ENCODE measurements around the gene NEFH.

NEFH gene

GRCh38 chr22:29464581-29464980 lies 15.4 kb upstream of the NEFH start:
- Histone ChIP-seq H3K27me3 (ENCODE audit: insufficient read depth, low read length) (peaks cover 9% of the 10 kb centered on the region), H3K9me3 (ENCODE audit: insufficient read depth, low read depth, low read length) (no peaks in the 10 kb centered on the region), H3K27ac (ENCODE audit: low read depth, low read length) (no peak overlapping the region), H3K9ac (ENCODE audit: low read depth, low read length) (no peak overlapping the region), H3K4me3 (ENCODE audit: low read length) (no peak overlapping the region), H3K36me3 (ENCODE audit: insufficient read depth, low read length) (no peaks in the 10 kb centered on the region), H3K4me1 (ENCODE audit: insufficient read depth, low read length) (no peaks in the 10 kb centered on the region)
- 88% methylated on average over 7 of the region's 7 CpGs for WGBS

DNA sequence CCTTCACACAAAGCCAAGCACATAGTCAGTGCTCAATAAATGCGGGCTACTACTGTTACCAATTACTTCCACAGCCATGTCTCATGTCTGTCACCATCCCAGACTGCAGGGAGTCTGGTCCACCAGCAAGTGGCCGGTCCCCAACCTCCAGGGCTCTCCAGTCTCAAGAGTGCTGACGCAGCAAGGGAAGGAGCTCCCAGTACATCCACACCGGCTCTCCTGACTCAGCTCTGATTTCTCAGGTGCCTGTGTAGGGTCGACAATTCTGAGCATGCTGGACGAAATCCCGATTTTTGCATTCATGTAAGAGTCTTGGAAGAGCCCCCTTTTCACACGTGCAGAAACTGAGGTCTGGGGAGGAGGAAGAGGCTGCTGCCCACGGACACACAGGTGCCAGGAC lies 10.3 kb upstream of the NEFH start:
- H3K36me3 ChIP-seq (ENCODE audit: insufficient read depth, low read length), result no peaks in the 10 kb centered on the region
- WGBS, result 41% methylated on average over 9 of the region's 9 CpGs
- no peak overlapping the region for H3K27ac ChIP-seq (ENCODE audit: low read depth, low read length)
- no peaks in the 10 kb centered on the region for H3K4me1 ChIP-seq (ENCODE audit: insufficient read depth, low read length)
- H3K9me3 ChIP-seq (ENCODE audit: insufficient read depth, low read depth, low read length), result no peaks in the 10 kb centered on the region
- peaks cover 13% of the 10 kb centered on the region for H3K27me3 ChIP-seq (ENCODE audit: insufficient read depth, low read length)
- no peak overlapping the region for H3K9ac ChIP-seq (ENCODE audit: low read depth, low read length)
- H3K4me3 ChIP-seq (ENCODE audit: low read length), result peak overlapping the region; percentile 67

DNA sequence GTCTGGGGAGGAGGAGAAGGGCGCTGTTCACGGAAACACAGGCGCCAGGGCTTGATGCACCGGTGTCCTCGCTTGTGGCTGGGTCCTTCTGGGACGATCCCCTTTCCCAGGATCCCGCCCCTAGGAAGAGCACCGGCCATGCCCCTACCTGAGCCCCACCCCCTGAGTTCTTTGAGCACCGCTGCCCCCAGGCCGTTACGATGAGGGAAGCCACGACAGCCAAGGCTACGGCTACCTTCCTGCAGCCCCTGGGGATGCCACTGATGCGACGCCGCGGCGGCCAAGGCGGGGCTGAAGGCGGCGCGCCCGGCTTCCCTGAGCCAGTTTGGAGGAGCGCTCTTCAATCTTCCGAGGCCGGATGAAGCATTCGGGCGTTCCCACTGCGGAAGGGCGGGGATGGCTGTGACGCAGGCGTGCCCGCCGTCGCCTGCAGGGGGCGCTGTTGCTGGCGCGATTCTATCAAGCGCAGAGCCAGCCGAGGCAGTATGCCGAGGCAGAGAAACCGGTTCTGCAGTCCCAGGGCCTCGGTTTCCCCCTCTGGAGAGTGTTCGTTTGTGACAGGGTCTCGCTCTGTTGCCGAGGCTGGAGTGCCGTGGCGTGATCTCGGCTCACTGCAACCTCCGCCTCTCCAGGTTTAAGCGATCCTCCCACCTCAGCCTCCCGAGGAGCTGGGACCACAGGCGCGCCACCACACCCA lies 9.7 kb upstream of the NEFH start:
- Histone ChIP-seq H3K36me3 (ENCODE audit: insufficient read depth, low read length) (no peaks in the 10 kb centered on the region), H3K4me3 (ENCODE audit: low read length) (peak overlapping the region; percentile 67), H3K9me3 (ENCODE audit: insufficient read depth, low read depth, low read length) (no peaks in the 10 kb centered on the region), H3K27ac (ENCODE audit: low read depth, low read length) (no peak overlapping the region), H3K27me3 (ENCODE audit: insufficient read depth, low read length) (peaks cover 13% of the 10 kb centered on the region), H3K9ac (ENCODE audit: low read depth, low read length) (no peak overlapping the region), H3K4me1 (ENCODE audit: insufficient read depth, low read length) (no peaks in the 10 kb centered on the region)
- 12% methylated on average over 52 of the region's 54 CpGs for WGBS

DNA sequence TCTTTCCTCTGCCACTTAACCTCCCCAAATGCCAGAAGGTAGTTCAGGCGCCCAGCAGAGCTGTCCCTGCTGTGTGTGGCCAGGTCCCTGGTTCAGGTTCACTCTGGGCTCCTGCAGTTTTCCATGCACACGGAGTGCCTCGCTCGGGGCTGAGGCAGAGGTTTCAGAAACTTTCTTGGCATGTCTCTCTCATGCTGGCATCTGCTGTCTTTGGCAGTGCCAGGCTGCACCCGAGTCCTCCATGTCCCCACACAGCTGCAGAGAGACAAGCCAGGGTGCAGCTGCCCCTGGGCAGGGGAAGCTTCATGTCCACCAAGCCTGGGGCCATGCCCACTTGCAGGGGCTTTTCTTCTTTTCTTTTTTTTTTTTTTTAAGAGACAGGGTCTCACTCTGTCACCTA lies 7.0 kb upstream of the NEFH start:
- no peaks in the 10 kb centered on the region for H3K9me3 ChIP-seq (ENCODE audit: insufficient read depth, low read depth, low read length)
- 84% methylated on average over 5 of the region's 5 CpGs for WGBS
- no peak overlapping the region for H3K27ac ChIP-seq (ENCODE audit: low read depth, low read length)
- H3K4me3 ChIP-seq (ENCODE audit: low read length), result no peak overlapping the region
- peaks cover 8% of the 10 kb centered on the region for H3K4me1 ChIP-seq (ENCODE audit: insufficient read depth, low read length)
- no peak overlapping the region for H3K9ac ChIP-seq (ENCODE audit: low read depth, low read length)
- peaks cover 27% of the 10 kb centered on the region for H3K27me3 ChIP-seq (ENCODE audit: insufficient read depth, low read length)
- no peaks in the 10 kb centered on the region for H3K36me3 ChIP-seq (ENCODE audit: insufficient read depth, low read length)

GRCh38 chr22:29475550-29475949 lies 4.5 kb upstream of the NEFH start:
- no peak overlapping the region for H3K9ac ChIP-seq (ENCODE audit: low read depth, low read length)
- WGBS, result 87% methylated on average over 8 of the region's 8 CpGs
- H3K27ac ChIP-seq (ENCODE audit: low read depth, low read length), result no peak overlapping the region
- peaks cover 40% of the 10 kb centered on the region for H3K27me3 ChIP-seq (ENCODE audit: insufficient read depth, low read length)
- no peaks in the 10 kb centered on the region for H3K36me3 ChIP-seq (ENCODE audit: insufficient read depth, low read length)
- H3K9me3 ChIP-seq (ENCODE audit: insufficient read depth, low read depth, low read length), result peaks cover 4% of the 10 kb centered on the region; the same call in 1 of the 2 replicates
- H3K4me3 ChIP-seq (ENCODE audit: low read length), result no peak overlapping the region
- peaks cover 12% of the 10 kb centered on the region for H3K4me1 ChIP-seq (ENCODE audit: insufficient read depth, low read length)

DNA sequence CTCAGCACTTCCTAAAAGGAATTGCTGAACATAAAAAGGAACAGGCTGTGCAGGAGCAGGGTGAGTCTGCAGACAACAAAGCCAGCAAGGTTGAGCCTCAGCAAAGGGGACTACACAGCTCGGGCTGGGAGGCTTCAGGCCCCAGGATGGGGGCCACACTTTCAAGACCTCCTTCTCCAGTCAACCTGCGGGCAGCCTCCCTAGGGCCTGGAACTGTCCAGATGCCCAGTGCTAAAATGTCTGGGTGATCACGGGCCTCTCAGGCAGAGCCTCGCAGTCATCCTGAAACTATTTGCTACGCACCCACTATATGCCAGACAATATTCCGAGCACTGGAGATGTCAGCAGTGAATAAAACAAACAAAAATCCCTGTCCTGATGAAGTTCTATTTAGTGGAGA lies 3.9 kb upstream of the NEFH start:
- H3K9ac ChIP-seq (ENCODE audit: low read depth, low read length), result no peak overlapping the region
- H3K27me3 ChIP-seq (ENCODE audit: insufficient read depth, low read length), result peaks cover 45% of the 10 kb centered on the region
- WGBS, result 70% methylated on average over 6 of the region's 6 CpGs
- H3K4me1 ChIP-seq (ENCODE audit: insufficient read depth, low read length), result peaks cover 13% of the 10 kb centered on the region
- no peaks in the 10 kb centered on the region for H3K36me3 ChIP-seq (ENCODE audit: insufficient read depth, low read length)
- no peak overlapping the region for H3K27ac ChIP-seq (ENCODE audit: low read depth, low read length)
- H3K4me3 ChIP-seq (ENCODE audit: low read length), result no peak overlapping the region
- peaks cover 4% of the 10 kb centered on the region; the same call in 1 of the 2 replicates for H3K9me3 ChIP-seq (ENCODE audit: insufficient read depth, low read depth, low read length)

DNA sequence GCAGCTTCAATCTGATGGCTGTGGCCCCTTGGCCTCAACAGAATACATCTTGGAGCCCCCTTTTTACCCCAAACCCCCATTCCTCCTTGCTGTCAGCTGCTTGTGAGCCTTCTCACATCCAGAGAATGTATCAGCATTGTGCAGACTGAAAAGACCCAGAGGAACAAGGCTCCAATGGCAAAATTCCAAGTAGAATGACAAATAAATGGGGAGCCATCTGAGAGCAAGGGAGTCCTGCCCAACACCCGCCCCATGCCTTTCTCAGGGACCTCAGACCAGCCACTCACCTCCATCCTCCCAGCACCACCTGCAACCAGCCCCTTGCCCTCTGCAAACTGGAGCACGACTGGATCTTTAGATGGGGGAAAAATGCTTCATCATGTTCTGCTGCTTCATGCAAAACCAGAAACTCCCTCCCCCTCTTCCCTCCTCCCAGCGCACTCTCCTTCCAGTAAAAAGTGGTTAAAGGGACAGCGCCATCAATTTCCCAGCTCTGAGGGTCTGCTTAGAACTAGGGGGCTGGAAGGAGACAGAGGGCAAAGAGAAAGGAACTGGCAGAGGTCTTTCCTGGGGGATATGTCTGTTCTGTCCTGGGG lies 2.2 kb upstream of the NEFH start:
- 32% methylated on average over 2 of the region's 4 CpGs for WGBS
- Histone ChIP-seq H3K9ac (ENCODE audit: low read depth, low read length) (no peak overlapping the region), H3K4me3 (ENCODE audit: low read length) (peak overlapping the region; percentile 39), H3K9me3 (ENCODE audit: insufficient read depth, low read depth, low read length) (peaks cover 4% of the 10 kb centered on the region; the same call in 1 of the 2 replicates), H3K27ac (ENCODE audit: low read depth, low read length) (no peak overlapping the region), H3K4me1 (ENCODE audit: insufficient read depth, low read length) (peaks cover 25% of the 10 kb centered on the region), H3K27me3 (ENCODE audit: insufficient read depth, low read length) (peaks cover 61% of the 10 kb centered on the region), H3K36me3 (ENCODE audit: insufficient read depth, low read length) (no peaks in the 10 kb centered on the region)

DNA sequence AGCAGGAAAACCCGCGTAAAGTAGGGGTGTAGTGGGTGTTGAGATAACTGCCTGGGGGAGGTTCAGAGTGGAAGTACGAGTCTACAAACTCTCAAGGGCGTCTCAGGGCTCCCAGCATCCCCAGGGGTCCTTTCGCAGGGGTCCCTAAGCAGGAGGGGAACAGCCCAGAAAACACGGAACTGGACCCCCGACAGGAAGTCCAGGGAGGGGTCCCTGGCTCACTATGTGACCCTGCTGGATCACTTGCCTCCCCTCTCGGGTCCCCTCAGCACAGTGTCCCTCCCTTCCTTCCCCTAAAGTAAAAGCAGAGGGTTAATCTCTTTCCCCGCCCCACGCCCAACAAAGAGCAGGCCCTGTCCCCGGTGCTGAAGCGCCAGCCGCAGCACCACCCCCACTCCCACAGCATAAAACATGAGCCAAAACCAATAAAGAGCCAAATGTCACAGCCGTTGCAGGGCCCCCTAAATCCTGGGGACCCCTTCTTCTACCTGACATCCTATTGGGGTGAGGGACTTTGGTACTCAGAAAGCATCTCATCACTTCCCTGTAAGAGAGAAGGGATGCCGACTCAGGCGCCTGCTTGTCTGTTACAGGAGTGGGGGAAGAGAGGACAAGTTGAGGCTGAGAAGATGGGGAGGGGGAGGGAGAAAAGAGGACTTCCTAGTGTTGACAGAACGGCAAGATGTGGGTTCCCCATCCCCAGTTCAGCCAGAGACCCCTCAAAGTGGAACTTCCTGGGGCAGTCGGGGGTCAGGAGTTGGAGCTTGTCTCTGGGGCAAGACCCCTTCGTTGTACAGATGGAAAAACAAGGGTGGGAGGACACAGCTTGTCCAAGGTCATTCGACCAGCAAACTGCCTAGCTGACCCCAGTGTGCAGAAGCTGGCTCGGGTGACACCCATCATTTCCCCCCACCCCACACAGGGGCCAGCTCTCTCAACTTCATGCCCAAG lies 1.4 kb upstream of the NEFH start:
- Histone ChIP-seq H3K36me3 (ENCODE audit: insufficient read depth, low read length) (no peaks in the 10 kb centered on the region), H3K9me3 (ENCODE audit: insufficient read depth, low read depth, low read length) (peaks cover 4% of the 10 kb centered on the region; the same call in 1 of the 2 replicates), H3K27me3 (ENCODE audit: insufficient read depth, low read length) (peaks cover 61% of the 10 kb centered on the region), H3K4me1 (ENCODE audit: insufficient read depth, low read length) (peaks cover 25% of the 10 kb centered on the region), H3K27ac (ENCODE audit: low read depth, low read length) (no peak overlapping the region), H3K9ac (ENCODE audit: low read depth, low read length) (no peak overlapping the region), H3K4me3 (ENCODE audit: low read length) (peak overlapping the region; percentile 53)
- 9% methylated on average over 20 of the region's 21 CpGs for WGBS

DNA sequence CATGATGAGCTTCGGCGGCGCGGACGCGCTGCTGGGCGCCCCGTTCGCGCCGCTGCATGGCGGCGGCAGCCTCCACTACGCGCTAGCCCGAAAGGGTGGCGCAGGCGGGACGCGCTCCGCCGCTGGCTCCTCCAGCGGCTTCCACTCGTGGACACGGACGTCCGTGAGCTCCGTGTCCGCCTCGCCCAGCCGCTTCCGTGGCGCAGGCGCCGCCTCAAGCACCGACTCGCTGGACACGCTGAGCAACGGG lies 169 bp downstream of the NEFH start:
- Histone ChIP-seq H3K9ac (ENCODE audit: low read depth, low read length) (peak overlapping the region; percentile 37; the same call in 1 of the 2 replicates), H3K27ac (ENCODE audit: low read depth, low read length) (no peak overlapping the region), H3K36me3 (ENCODE audit: insufficient read depth, low read length) (peaks cover 9% of the 10 kb centered on the region; the same call in 1 of the 2 replicates), H3K4me1 (ENCODE audit: insufficient read depth, low read length) (peaks cover 25% of the 10 kb centered on the region), H3K4me3 (ENCODE audit: low read length) (peak overlapping the region; percentile 53), H3K9me3 (ENCODE audit: insufficient read depth, low read depth, low read length) (peaks cover 4% of the 10 kb centered on the region; the same call in 1 of the 2 replicates), H3K27me3 (ENCODE audit: insufficient read depth, low read length) (peaks cover 61% of the 10 kb centered on the region)
- WGBS, result 4% methylated on average over 39 of the region's 39 CpGs

- peaks cover 61% of the 10 kb centered on the region for H3K27me3 ChIP-seq (ENCODE audit: insufficient read depth, low read length)
- peak overlapping the region; percentile 66; the same call in 1 of the 2 replicates for H3K9ac ChIP-seq (ENCODE audit: low read depth, low read length)
- H3K4me3 ChIP-seq (ENCODE audit: low read length), result peak overlapping the region; percentile 53
- no peak overlapping the region for H3K27ac ChIP-seq (ENCODE audit: low read depth, low read length)
- peaks cover 4% of the 10 kb centered on the region; the same call in 1 of the 2 replicates for H3K9me3 ChIP-seq (ENCODE audit: insufficient read depth, low read depth, low read length)
- peaks cover 25% of the 10 kb centered on the region for H3K4me1 ChIP-seq (ENCODE audit: insufficient read depth, low read length)
- H3K36me3 ChIP-seq (ENCODE audit: insufficient read depth, low read length), result peaks cover 14% of the 10 kb centered on the region; the same call in 1 of the 2 replicates
- 5% methylated on average over 107 of the region's 107 CpGs for WGBS
Observed at GRCh38 chr22:29480512-29481264, 670 bp downstream of the NEFH start.

Data from HUES64 (cell line).